ENCODE data around the gene AQP12B.

Gene AQP12B

GRCh38 chr2:240647503-240648154 lies 35.1 kb downstream of the AQP12B start:
- DNase-seq (ENCODE audit: low read depth, low spot score), result no peak

- DNase-seq (ENCODE audit: low read depth, low spot score), result no peak
Measured at GRCh38 chr2:240646900-240647502, 35.7 kb downstream of the AQP12B start.

- DNase-seq (ENCODE audit: low read depth, low spot score), result no peak
Measured at GRCh38 chr2:240646176-240646899, 36.3 kb downstream of the AQP12B start.

DNA sequence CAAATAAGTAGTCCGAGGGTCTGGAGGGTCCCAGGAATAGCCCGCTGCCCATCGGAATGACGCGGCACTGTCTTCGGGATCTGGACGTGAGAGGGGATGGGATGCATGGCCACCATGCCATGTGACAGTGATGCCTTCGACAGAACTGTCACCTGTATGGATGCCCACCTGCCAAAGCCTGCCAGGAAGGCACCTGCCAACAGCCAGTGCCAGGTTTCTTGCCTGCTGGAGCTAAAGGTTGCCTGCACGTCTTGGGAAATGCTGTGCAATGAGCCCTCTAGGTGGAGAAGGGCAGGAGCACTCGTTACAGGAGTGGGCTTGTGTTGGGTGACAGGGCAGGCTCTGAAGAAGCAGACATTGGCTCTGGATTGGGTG lies 36.9 kb downstream of the AQP12B start:
- DNase-seq (ENCODE audit: low read depth, low spot score), result no peak

DNA sequence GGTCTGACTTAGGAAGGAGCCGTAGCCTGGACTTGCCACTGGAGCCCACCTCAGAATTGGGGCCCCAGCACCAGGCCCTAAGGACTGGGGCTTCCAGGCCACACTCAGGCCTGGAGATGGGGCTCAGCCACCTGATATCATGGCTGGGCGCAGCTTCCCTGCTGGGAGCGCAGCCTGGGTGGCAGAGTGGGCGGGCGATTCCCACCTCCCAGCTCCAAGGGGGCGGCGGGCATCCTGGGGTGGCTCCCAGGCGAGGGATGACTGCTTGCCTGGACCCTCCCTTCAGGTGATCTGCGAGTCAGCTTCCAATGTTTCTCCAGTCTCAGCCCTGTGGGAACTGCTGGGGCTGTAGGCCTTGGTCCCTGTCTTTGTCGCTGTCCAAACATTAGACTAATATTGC lies 37.3 kb downstream of the AQP12B start:
- no peak for DNase-seq (ENCODE audit: low read depth, low spot score)

GRCh38 chr2:240644859-240645301 lies 37.8 kb downstream of the AQP12B start:
- no peak for DNase-seq (ENCODE audit: low read depth, low spot score)

DNA sequence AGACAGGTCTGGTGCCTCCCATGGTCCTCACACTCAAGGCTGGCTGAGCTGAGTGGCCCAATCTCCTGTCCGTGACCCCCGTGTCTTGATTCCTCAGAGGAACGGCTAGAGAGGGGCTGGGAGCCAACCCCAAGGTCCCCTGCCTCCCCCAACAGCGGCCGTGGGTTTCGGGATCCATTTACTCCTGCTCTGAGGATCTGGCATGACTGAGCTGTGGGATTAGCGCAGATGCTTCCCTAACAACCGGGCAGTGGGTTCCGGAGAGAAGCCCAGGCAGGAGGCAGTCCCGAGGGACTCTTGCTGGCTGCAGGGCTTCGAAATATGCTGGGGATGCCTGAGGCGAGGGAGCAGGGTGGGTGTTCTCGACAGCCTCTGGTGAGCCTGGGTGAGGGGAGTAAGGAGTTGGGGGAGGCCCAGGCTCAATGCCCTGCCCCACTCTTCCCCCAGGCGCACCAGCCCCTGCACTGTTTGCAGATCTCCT lies 38.5 kb downstream of the AQP12B start:
- no peak for DNase-seq (ENCODE audit: low read depth, low spot score)

GRCh38 chr2:240643811-240644150 lies 38.9 kb downstream of the AQP12B start:
- no peak for DNase-seq (ENCODE audit: low read depth, low spot score)

DNA sequence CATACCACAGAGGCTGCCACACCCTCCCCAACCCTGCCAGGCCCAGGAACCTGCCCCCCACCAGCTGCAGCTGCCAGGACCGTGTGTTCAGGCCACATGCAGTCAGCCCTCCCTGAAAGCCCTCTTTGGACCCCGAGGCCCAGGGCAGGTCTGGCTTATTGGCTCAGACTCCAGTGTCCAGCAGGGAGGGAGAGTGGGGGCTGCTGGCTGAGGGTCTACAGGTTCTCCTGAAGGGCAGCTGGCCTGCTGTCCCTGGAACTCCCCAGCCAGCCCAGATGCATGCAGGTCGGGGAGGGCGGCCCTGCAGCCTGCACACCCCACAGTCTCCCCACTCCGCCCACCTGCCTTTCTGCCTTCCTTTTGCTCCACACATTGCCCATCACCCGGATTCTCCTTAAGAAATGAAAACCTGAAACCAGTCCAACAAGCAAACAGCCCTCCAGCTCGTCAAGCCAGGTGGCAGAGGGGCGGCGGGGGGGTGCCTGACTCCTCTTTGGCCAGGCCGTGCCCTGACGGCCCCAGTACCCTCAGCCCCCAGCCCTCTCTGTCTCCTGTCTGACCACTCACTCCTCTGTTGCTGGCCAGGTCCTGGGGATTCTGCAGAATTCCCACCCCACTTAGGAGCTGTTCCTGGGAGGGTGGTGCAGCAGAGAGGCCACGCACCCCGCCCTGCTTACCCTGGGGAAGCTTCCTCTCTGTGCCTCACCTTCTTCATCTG lies 39.4 kb downstream of the AQP12B start:
- no peak for DNase-seq (ENCODE audit: low read depth, low spot score)

- no peak for DNase-seq (ENCODE audit: low read depth, low spot score)
Measured at GRCh38 chr2:240642806-240643092, 39.9 kb downstream of the AQP12B start.

DNA sequence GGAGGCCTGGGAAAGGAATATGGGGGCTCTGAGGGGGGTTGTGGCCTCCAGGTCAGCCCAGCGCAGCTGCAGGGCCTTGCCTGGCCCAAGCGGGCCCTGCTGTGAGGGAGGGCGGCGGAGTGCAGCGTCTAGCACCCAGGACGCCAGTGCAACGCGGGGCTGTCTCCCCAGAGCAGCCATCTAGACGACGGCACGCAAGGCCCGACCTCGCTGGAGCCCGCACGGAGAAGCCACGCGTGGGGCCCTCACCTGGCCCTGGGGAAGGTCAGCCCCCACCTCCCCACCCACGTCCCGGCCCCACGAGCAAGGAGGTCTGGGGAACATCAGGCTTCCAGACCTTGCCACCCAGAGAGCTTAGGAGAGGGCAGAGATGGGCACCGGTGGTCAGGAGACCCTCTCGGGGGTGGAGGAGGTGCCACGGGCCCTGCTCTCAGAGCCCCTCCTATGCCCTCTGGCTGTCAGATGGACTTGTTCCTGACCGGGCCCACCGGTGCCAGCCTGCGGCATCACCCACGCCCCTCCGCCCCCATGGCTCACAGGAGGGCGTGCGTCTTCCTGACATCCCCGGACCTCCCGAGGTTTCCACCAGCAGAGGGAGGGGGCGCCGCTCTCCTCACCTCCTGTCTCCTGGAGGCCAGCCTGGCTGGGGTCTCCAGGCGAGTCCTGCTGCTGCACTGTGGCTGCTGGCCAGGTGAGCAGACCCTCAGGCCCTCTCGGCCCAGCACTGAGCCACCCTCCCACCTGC lies 40.5 kb downstream of the AQP12B start:
- no peak for DNase-seq (ENCODE audit: low read depth, low spot score)

DNA sequence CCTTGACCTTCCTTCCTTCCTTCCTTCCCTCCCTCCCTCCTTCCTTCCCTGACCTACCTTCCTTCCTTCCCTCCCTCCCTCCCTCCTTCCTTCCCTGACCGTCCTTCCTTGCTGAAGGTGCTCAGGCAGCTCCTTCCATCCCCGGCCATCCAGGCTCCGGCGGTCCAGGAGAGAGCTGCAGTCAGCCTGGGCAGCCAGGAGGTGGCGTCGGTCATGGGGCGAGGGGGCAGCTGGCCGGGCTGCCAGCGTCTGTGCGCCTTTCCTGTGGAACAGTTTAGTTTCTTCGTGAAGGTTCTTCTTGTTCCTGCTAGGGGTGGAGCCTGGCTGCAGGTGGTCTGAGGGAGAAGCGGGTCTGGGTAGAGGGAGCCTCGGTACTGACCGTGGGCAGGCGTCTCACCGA lies 41.7 kb downstream of the AQP12B start:
- DNase-seq (ENCODE audit: low read depth, low spot score), result no peak

GRCh38 chr2:240639566-240639965 lies 43.1 kb downstream of the AQP12B start:
- DNase-seq (ENCODE audit: low read depth, low spot score), result no peak

- DNase-seq (ENCODE audit: low read depth, low spot score), result no peak
Measured at GRCh38 chr2:240638512-240639160, 44.0 kb downstream of the AQP12B start.

DNA sequence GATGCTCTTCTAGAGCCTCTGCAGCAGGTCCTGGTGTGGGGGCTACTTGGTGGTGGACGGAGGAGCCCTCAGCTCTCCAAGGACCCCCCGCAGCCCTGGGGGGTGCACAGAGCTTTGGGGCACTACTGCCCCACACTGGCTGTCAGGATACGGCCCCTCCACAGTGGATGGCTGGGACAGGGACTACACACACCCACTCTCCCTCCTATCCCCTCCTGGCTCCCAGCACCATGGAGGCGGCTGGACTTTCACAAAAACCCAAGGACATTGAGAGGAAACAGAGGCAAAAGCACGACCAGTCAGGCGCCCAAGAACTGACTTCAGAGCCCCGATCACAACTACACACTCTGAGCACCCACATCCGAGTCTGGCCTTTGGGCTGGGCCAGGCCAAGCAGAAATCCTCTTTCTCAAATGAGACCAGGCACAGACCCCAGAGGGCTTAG lies 44.8 kb downstream of the AQP12B start:
- no peak for DNase-seq (ENCODE audit: low read depth, low spot score)

- no peak for DNase-seq (ENCODE audit: low read depth, low spot score)
Measured at GRCh38 chr2:240637116-240637900, 45.4 kb downstream of the AQP12B start.

DNA sequence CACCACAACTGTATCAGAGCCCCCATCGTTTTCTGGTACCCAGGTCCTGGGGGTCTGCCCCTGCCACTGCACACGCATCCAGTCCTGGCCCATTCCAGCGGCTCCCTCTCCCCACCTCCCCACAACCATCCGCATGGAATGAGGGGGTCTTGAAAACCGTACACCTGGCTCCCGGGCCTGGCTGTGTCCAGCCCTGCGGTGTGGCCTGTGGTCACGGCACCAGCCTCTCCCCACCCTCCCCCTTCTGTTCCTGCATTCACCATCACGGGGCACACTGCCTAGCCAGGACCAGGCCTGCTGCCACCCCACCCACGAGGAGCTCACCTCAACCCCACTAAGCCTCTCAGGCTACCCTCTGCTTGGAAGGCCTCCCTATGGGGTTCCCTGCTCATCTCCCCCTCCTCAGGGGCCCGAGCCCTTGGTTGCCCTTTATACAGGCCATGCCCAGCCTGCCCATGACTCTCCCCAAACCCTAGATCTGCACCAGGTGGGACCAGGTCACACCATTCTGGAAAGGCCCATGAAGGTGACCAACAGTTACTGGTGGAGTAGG lies 46.0 kb downstream of the AQP12B start:
- no peak for DNase-seq (ENCODE audit: low read depth, low spot score)

DNA sequence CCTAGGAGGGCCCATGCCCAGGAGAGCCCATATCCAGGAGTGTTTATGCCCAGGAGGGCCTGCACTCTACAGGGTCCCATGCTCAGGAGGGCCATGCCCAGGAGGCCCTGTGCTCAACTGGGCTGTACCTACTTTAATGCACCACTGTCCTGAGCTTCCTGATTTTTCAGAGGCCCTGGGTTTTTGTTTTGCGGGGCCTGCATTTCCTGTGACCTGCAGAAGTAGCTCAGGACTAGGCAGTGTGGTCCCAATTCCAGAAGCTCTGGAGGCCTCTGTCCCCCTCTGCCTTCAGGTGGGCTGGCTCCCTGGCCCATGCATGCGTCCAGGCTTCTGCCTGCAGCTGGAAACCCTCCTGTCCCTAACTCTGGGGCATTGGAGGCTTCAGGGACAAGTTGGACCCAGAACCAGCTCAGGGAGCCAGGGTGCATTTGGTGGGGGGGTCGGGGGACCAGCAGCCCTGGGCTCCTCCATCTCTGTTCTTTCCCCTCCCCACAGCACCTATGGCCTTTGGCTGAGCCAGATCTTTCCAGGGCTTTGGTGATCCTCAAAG lies 46.6 kb downstream of the AQP12B start:
- no peak for DNase-seq (ENCODE audit: low read depth, low spot score)

GRCh38 chr2:240635121-240635997 lies 47.3 kb downstream of the AQP12B start:
- no peak for DNase-seq (ENCODE audit: low read depth, low spot score)
